DMS 273 treated with DMSO at 0.1 percent for 48 hours (cell line): Measurements from ENCODE around the gene ZNF559.

Source experiments
- DNase-seq: peaks from one replicate; lab custom pipeline; 2025; lab: John Stamatoyannopoulos, UW

ZNF559 gene

GRCh38 chr19:9353011-9353410 lies 29.0 kb downstream of the ZNF559 start:
- no peak for DNase-seq

- no peak for DNase-seq
These were observed 30.7 kb downstream of the ZNF559 start for GRCh38 chr19:9354651-9355050.

DNA sequence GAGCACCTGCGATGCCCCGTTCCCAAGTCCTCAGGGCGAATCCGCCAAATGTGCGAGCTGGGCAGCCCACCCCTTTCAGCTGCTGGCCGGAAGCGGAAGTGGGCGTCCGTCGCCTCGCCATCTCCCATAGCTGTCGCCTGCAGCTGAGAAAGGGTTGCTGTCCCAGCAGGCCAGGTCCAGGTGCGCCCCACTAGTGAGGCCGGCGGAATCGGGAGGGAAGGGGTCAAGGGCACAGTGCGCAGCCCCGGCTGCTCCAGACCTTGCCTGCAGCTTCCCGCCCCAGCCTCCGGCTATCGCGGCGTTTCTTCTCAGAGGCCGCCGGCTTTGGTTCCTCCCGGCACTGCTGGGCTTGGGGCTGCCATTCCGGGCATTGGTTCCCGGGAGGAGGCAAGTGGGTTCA lies 38.9 kb downstream of the ZNF559 start, which contains the start of gene ZNF177:
Gene ZNF177, plus strand, starts transcription at position 109 of the 400 bp plus-strand sequence. CDS start 15,299 bp downstream, outside the sequence.
- no peak for DNase-seq

DNA sequence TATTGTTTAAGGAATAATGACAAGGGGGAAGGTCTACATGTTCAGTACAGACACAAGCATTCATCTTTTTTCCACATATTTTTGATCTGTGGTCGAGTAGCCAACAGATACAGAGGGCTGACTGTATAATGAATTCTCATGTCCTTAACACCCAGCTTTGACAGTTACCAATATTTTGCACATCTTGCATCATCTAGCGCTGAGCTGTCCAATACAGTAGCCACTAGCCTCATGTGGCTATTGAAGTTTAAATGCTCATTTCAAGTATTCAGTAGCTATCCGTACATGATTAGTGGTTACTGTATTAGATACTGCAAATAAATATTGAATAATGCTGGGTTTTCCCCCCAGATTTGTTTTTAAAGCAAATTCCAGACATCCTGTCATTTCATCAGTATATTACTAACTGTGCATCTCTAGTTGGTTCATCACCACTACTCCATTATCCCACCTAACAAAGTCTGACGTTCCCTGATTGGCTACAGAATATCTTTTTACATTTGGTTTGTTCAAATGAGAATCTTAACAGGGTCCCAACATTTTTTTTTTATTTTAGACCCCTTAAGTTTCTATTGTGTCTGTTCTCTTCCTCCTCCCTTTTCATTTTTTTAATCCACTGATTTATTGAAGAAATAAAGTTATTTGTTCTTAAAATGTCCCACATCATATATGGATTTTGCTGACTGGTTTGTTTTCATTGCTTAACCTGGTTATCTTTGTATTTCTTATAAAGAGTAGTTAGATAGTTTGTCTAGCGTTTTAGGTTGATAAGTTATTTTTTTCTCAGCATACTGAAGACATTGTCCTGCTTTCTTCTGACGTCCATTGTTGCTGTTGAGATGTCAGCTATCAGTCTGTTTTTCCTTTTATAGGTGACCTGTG lies 47.0 kb downstream of the ZNF559 start:
- DNase-seq, result no peak

GRCh38 chr19:9381361-9381785 lies 57.4 kb downstream of the ZNF559 start:
- DNase-seq, result no peak
